Fibroblast of skin of scalp (primary cell): Measurements from ENCODE around the gene PCDHGA2.

Source experiments
- DNase-seq: peaks from one replicate; pipeline ENCODE4 v3.0.0-alpha.2; 2013

Gene PCDHGA2

DNA sequence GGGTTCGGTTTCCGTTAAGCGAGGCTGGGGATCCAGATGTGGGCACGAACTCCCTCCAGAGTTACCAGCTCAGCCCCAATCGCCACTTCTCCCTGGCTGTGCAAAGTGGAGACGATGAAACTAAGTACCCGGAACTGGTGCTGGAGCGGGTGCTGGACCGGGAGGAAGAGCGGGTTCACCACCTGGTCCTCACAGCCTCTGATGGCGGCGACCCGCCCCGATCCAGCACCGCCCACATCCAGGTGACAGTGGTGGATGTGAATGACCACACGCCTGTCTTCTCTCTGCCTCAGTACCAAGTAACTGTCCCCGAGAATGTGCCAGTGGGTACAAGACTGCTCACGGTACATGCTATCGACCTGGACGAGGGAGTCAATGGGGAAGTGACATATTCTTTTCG lies 44.8 kb downstream of the PCDHGA2 start:
- DNase-seq: no peak

DNA sequence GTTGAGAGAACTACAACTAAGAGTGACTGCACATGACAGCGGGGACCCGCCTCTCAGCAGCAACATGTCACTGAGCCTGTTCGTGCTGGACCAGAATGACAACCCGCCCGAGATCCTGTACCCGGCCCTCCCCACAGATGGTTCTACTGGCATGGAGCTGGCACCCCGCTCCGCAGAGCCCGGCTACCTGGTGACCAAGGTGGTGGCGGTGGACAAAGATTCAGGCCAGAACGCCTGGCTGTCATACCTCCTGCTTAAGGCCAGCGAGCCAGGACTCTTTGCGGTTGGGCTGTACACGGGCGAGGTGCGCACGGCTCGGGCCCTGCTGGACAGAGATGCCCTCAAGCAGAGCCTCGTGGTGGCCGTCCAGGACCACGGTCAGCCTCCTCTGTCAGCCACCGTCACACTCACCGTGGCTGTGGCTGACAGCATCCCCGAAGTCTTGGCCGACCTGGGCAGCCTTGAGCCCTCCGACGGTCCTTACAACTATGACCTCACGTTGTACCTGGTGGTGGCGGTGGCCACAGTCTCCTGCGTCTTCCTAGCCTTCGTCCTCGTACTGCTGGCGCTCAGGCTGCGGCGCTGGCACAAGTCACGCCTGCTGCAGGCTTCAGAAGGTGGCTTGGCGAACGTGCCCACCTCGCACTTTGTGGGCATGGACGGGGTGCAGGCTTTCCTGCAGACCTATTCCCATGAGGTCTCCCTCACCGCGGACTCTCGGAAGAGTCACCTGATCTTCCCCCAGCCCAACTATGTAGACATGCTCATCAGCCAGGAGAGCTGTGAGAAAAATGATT lies 46.1 kb downstream of the PCDHGA2 start:
- no peak for DNase-seq

DNA sequence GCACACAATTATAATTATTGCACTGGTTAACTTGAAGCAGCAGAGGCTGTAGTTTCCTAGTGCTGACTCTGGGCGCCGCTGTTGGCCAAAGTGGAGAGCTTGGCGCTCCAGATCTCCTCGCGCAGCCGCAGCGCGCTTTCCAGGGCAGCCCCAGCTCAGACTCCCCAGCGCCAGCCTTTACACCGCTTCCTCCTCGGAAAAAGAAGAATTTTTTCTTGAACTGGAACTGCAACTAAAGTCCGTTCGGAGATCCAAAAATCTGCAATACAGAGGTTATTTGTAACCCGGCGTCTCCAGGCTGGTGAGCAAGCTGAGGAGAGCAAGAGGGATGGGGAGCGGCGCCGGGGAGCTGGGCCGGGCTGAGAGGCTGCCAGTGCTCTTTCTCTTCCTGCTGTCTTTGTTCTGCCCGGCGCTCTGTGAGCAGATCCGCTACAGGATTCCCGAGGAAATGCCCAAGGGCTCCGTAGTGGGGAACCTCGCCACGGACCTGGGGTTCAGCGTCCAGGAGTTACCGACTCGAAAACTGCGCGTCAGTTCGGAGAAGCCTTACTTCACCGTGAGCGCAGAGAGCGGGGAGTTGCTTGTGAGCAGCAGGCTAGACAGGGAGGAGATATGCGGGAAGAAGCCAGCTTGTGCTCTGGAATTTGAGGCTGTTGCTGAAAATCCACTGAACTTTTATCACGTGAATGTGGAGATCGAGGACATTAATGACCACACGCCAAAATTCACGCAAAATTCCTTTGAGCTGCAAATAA lies 49.2 kb downstream of the PCDHGA2 start, which contains the start of gene PCDHGB4:
Gene PCDHGB4, plus strand, starts transcription at position 142 of the 755 bp plus-strand sequence. Its CDS starts 187 bp downstream, at position 329.
- DNase-seq: peak; percentile 65

- no peak for DNase-seq
These were observed 50.1 kb downstream of the PCDHGA2 start for GRCh38 chr5:141388661-141389060.

DNA sequence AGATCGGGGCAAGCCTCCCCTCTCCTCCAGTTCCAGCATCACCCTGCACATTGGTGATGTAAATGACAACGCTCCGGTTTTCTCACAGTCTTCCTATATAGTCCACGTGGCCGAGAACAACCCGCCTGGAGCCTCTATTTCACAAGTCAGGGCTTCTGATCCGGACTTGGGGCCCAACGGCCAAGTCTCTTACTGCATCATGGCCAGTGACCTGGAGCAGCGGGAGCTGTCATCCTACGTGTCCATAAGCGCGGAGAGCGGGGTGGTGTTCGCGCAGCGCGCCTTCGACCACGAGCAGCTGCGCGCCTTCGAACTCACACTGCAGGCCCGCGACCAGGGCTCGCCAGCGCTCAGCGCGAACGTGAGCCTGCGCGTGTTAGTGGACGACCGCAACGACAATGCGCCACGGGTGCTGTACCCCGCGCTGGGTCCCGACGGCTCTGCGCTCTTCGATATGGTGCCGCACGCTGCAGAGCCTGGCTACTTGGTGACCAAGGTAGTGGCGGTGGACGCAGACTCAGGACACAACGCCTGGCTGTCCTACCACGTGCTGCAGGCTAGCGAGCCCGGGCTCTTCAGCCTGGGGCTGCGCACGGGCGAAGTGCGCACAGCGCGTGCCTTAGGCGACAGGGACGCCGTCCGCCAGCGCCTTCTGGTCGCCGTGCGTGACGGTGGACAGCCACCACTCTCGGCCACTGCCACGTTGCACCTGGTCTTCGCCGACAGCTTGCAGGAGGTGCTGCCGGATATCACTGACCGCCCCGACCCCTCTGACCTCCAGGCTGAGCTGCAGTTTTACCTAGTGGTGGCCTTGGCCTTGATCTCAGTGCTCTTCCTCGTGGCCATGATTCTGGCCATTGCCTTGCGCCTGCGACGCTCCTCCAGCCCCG lies 50.8 kb downstream of the PCDHGA2 start:
- DNase-seq: no peak

- peak; percentile 38 for DNase-seq
These were observed 54.1 kb downstream of the PCDHGA2 start, which contains the start of gene PCDHGA8 for GRCh38 chr5:141392429-141393198. PCDHGA8 (plus strand) TSS chr5:141392633; CDS start chr5:141392814, 181 bp downstream.
